ENCODE measurements around the gene AMY2A.
"Not testable (repeated sequence)": the region's sequence is repeated elsewhere in the genome, so short reads cannot be mapped to it uniquely, and the experiment has no call there.

- TF ChIP-seq SUZ12 (IDR thresholded peaks at IDR 0.05; ENCODE audit: extremely low read depth, insufficient read depth, insufficient read length); YY1 (IDR thresholded peaks at IDR 0.05; ENCODE audit: insufficient read depth, insufficient read length): not testable (repeated sequence)
These were observed 36.9 kb downstream of the AMY2A start for GRCh38 chr1:103654133-103654532.

Data from NT2/D1 (cell line).